GM18520 (cell line): ENCODE results near the gene LIMA1.
"Not testable (repeated sequence)": the region's sequence is repeated elsewhere in the genome, so short reads cannot be mapped to it uniquely, and the experiment has no call there.

Source experiments
- ATAC-seq: cut with Tn5 transposase; IDR thresholded peaks from one replicate; pipeline ENCODE4 v1.9.1; 2021; ENCODE audit not compliant: unreplicated experiment

The LIMA1 gene

DNA sequence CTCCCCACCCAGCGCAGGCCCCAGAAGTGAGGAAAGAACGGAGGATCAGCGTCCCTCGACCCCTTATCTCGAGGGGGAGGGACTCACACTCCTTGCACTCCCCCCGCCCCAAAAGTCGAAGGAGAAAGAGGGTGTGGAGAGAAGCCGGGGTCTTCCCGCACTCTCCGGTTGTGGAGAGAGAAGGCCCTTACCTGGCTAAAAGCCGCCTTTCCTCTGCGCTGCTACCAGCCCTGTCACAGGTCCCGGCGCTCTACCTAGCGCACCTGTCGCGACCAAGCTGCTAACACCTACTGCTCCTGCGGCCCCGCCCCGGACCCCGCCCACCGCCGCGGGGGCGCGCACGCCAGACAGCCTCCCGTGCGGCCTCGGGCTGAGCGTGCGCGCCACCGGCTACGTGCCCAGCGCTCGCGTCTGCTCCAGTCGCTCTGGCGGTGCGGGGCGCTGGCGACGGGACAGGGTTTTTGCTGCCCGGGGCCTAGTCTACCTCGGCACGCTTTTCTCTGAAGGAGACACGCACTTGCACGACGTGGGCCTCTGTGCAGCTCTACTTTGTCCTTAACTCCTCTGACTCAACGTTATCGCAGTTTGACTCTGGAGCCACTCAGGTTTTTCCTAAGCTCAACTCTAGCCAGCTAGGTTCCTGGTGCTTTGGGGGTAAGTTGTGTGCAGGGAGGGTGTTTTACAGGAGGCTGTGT, at the start of gene LIMA1:
Gene LIMA1 (minus strand): TSS at position 292 of the 695 bp plus-strand sequence. CDS start 34,769 bp downstream, outside the sequence.
- ATAC-seq: peak; percentile 75

DNA sequence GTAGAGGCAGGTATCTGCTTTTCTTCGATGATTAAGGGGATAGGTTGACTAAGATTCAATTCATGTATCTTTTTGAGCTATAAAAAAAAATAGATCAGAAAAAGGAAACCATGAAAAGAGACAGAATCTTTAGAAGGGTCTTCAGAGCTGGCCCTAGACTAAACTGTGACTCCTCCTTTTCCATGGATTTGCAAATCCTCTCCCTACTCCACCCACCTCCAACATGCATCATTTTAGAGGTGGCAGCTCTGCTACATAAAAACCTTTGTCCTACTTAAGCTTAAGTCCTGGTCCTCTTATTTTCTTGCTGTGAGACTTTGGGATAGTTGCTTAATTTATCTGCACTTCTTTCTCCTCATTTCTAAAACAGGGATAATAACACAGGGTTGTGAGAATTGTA, 48.4 kb upstream of the LIMA1 start:
- ATAC-seq: no peak

DNA sequence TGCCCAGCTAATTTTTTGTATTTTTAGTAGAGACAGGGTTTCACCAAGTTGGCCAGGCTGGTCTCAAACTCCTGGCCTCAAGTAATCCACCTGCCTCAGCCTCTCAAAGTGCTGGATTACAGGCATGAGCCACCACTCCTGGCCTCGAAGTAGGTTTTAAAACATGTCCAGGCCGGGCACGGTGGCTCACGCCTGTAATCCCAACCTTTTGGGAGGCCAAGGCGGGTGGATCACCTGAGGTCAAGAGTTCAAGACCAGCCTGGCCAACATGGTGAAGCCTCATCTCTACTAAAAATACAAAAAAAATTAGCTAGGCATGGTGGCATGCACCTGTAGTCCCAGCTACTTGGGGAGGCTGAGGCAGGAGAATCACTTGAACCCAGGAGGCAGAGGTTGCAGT, 45.3 kb upstream of the LIMA1 start:
- ATAC-seq: not testable (repeated sequence)

DNA sequence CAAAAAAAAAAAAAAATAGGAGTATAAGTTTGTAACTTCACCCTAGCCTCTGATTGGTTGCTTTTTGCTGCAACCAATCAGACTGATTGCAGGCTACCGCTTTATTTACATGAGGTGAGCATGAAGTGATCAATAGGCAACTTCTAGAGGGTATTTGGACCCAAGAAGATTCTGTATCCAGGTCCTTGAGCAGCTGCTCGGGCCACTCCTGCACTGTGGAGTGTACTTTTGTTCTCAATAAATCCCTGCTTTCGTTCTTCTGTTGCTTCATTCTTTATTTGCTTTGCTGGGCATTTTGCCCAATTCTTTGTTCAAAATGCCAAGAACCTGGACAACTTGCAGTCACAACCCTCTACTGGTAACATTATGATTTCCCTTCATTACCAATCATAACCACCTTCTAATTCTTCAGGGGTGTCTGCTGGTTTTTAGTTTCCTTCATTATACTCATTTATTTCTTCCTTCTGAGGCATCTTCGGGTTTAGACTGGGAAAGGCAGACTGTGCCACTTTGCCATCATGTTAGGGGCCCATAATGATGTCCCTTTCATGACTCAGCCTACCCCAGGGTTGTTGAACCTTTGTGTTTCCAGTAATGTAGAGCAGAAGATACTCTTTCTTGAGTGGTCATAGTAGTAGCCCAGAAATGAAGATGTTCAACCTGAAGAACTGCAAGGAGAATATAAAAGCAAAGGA, 43.4 kb upstream of the LIMA1 start:
- no peak for ATAC-seq

DNA sequence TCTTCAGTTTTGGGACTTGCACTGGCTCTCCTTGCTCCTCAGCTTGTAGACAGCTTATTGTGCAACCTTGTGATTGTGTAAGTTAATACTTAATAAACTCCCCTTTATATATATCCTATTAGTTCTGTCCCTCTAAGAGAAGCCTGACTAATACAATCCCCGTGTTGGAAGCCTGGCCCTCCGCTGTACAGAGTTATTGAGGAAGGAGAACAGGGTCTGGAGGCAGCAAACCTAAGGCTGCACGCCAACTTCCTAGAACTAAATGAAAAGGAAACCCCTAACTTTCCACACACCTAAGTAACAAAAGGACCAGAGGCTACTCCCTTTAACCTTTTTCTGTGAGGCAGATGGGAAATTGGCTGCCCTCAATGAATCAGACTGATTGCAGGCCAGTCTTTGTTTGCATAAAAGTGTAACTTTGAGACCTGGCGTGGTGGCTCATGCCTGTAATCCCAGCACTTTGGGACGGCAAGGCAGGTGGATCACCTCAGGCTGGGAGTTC, 42.6 kb upstream of the LIMA1 start:
- no peak for ATAC-seq

DNA sequence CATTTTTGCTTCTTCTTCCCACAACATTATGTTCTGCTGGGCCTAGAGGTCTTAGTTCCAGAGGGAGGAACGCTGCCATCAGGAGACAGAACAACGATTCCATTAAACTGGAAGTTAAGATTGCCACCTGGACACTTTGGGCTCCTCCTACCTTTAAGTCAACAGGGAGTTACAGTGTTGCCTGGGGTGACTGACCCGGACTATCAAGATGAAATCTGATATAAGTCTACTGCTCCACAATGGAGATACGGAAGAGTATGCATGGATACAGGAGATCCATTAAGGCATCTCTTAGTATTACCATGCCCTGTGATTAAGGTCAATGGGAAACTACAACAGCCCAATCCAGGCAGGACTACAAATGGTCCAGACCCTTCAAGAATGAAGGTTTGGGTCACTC, 41.5 kb upstream of the LIMA1 start:
- not testable (repeated sequence) for ATAC-seq

DNA sequence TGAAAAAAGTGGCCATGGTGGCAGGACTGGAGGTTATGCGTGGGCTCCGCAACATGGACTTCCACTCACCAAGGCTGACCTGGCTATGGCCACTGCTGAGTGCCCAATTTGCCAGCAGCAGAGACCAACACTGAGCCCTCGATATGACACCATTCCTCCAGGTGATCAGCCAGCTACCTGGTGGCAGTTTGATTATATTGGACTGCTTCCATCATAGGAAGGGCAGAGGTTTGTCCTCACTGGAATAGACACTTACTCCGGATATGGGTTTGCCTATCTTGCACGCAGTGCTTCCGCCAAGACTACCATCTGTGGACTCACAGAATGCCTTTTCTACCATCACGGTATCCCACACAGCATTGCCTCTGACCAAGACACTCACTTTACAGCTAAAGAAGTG, 40.8 kb upstream of the LIMA1 start:
- not testable (repeated sequence) for ATAC-seq

DNA sequence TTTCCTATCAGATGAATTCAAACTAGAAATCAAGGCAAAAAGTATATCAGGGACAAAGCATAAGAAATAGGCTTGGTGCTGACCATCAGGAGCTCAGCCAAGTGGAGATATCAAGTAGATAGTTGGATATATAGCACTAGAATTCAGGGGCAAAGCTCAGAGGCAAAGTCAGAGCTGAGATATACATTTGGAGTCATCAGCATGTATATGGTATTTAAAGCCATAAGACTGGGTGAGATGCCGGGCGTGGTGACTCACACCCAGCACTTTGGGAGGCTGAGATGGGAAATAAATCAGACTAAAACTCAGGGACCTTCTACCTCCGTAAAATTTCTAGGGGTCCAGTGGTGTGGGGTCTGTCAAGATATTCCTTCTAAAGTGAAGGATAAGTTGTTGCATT, 38.9 kb upstream of the LIMA1 start:
- ATAC-seq: no peak

DNA sequence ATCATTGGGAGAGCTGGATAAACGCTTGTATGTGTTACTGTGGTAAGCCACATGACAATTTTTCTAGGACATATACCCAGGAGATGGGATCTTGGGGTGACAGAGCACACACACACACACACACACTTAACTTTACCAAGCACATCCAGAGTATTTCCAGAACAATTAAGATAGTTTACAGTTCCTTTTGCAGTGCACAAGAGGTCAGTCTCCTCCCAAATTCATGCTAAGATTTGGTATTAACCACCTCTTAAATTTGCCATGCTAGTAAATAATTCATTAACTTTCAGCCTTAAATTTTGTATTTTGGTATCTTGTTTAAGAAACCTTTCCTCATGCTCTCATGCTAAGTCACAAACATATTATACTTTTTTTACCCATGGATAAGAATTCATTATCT, 33.9 kb upstream of the LIMA1 start:
- no peak for ATAC-seq

DNA sequence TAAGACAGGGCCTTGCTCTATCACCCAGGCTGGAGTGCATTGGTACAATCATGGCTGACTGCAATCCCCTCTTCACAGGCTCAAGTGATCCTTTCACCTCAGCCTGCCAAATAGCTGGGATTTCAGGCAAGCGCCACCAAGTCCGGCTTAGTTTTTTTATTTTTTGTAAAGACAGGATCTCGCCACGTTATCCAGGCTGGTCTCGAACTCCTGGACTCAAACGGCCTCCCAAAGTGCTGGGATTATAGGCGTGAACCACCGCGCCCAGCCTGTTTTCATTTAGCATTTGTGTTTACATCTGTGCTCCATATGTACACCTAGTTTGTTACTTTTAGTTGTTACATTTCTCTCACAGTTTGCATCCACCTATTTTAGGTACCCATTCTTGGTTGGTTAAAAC, 32.5 kb upstream of the LIMA1 start:
- no peak for ATAC-seq

DNA sequence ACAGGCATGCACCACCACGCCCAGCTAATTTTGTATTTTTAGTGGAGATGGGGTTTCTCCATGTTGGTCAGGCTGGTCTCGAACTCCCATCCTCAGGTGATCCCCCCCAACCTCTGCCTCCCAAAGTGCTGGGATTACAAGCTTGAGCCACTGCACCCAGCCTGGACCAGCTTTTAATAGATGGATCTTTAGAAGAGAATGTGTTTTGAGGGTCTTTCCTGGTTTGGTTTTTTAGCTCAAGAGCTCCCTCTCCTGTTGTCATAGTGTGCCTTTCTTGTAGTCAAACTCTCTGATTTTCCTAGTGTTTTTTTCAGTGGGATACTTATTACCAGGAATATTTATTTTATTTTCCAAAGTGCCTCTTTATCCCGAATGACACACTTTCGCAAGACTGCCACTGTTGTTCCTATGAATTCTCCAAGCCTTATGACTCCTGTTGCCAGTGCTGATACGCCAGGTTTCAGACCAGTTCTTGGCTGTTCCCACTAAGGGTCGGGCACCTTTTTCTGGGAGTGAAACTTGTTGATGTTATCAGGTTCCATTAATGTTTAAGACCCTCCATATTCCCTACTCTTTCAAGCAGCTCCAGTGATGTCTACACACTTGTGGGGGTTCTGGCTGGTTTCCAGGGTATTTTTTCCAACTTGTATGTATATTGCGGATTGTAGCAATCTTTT, 31.5 kb upstream of the LIMA1 start:
- no peak for ATAC-seq

DNA sequence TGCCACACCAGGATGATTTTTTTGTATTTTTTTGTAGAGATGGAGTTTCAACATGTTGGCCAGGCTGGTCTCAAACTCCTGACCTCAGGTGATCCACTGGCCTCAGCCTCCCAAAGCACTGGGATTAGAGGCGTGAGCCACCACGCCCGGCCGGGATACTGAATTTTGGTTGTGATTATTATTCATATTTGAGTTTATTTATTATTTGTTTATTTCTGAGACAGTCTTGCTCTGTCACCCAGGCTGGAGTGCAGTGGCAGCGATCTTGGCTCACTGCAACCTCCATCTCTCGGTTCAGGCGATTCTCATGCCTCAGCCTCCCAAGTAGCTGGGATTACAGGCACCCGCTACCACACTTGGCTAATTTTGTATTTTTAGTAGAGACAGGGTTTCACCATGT, 30.7 kb upstream of the LIMA1 start:
- ATAC-seq: not testable (repeated sequence)

DNA sequence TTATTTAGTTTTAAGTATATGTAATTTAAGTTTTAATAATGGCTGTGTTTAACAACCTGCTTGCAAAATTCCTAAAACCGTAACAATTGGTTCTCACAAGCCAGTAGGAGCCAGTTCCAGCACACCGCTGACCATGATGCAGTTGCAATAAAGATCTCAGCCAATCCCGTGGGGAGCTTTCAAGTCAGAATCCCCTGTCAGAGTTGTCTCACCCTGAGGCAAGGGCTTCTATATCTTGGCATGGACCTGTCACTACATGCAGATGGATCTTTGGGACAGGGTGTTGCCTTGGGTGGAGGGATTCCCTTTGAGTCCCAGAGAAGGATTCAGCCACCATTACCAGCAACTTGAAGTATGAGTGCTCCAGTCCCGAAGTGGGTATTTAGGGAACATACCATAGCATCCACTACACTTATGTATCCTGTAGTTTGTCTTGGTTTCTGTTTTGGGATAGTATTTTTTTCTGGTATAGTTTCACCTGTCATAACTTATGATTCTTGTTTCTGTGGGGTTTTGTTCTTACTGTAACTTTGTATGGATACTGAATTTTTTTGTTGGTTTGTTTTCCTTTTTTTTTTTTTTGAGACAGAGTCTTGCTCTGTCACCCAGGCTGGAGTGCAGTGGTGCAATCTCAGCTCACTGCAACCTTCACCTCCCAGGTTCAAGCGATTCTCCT, 30.1 kb upstream of the LIMA1 start:
- no peak for ATAC-seq

DNA sequence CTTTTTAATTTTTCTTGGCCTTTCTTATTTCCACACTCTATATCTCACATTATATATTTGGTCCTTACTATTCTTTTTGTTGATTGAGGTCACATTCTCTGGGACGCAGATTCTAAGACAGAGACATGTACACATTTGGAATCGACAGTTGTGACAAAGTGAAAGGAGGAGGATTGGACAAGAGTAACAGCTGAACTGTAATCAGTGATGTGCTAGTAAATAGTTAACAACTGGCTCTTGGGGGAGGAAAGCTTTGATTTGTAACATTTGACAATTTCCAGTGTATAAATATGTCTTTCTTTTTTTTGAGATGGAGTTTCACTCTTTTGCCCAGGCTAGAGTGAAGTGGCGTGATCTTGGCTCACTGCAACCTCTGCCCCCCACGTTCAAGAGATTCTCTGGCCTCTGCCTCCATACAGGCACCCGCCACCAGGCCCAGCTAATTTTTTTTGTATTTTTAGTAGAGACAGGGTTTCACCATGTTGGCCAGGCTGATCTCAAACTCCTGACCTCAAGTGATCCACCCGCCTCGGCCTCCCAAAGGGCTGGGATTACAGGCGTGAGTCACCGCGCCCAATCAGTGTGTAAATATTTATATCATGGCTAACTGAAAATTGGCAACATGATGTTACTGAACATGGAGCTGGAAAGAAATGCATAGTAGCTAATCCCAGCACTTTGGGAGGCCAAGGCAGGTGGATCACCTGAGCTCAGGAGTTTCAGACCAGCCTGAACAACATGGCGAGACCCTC, 28.7 kb upstream of the LIMA1 start:
- not testable (repeated sequence) for ATAC-seq

DNA sequence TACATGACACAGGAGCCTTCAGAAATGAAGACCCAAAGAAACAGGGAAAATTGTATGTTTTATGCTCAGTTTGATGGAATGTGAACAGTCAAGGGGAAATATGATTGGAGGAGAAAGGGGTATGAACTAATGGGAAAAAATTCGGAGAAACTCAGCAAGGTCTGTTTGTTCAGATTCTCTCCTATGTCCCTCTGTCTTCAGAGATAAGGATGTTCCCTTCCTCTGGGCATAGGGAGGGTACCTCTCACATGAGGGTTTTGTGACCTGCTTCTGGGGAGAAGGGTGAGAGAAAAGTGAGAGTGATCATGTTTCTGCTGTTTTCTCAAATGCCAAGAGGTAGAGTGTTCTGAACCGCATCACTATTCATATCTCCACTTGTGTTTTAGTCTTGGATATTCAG, 26.6 kb upstream of the LIMA1 start:
- ATAC-seq: no peak

DNA sequence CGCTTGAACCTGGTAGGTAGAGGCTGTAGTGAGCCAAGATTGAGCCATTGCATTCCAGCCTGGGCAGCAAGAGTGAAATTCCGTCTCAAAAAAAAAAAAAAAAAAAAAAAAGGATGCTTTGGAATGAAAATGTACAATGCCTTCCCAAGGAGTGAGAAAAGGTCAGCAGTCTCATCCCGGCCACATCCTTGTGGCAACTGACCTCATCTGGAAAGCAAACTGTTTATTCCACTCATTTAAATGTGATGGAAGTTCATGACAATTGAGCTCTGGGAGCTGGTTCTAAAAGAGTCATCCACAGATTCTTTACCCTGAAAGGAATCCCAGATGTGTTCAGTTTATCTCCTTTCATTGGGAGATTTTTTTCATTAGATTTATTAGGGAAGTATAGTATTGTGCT, 19.4 kb upstream of the LIMA1 start:
- ATAC-seq: no peak

DNA sequence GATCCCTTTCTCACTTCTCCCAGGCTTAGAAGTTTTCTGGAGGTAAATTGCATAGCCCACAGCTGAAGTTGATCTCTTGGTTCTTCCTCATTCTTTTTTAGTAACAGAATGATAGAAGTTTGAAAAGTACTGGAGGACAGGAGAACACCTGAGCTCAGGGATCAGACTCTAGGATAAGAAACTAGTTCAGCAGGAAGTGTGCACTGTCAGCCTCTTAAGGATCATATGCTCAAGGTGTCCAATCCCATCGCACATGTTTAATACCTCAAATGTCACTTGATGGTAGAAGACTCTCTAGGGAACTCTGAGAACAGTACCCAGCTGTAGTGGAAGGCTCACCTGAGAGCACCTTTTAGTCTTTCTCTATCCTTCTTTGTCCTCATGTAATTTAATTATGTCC, 14.7 kb upstream of the LIMA1 start:
- no peak for ATAC-seq

DNA sequence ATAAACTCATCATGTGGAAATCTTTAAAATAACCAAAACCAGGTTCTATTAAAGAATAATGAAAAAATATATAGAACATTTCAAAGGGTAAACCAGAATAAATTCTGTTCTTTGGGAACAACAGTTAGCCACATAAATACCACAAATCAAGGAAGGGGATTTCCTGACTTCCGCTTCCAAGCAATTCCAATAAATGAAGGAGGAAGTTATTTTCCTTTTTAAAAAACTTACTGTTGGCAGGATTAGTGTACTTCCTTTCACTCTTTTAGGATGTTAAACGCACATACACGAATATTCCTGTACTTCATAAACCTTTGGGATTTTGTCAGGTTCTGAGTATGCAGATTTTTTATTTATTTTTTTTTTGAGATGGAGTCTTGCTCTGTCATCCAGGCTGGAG, 13.7 kb upstream of the LIMA1 start:
- no peak for ATAC-seq

DNA sequence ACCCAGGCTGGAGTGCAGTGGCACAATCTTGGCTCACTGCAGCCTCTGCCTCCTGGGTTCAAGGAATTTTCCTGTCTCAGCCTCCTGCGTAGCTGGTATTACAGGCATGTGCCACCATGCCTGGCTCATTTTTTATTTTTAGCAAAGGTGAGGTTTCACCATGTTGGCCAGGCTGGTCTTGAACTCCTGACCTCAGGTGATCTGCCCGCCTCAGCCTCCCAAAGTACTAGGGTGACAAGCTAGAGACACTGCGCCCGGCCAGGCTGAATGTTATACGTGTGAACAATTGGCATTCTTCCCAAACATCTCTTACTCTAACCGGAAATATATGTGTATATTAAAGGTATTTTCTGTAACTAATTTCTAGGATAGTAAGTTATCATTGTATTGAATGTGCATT, 13.2 kb upstream of the LIMA1 start:
- ATAC-seq: no peak

DNA sequence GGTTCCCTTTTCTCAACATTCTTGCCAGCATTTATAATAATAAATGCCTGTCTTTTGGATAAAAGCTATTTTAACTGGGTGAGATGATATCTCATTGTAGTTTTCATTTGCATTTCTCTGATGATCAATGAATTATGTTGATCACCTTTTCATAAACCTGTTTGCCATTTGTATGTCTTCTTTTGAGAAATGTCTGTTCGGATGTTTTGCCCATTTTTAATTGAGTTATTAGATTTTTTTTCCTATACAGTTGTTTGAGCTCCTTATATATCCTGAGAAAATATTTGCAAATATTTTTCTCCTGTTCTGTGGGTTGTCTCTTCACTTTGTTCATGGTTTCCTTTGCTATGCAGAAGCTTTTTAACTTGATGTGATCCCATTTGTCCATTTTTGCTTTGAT, 8.1 kb upstream of the LIMA1 start:
- no peak for ATAC-seq

DNA sequence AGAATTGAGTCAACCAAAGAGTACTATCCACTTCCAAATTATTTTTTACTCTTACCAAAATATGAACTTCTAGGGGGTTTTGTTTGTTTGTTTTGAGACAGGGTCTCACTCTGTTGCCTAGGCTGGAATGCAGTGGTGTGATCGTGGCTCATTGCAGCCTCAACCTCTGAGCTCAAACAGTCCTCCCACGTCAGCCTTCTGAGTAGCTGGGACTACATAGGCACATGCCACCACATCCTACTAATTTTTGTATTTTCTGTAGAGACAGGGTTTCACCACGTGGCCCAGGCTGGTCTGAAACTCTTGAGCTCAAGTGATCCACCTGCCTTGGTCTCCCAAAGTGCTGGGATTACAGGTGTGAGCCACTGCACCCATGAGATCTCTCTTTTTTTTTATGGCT, 7.4 kb upstream of the LIMA1 start:
- not testable (repeated sequence) for ATAC-seq
